Omental fat pad (tissue), 4 donors: Measurements from ENCODE around the gene MICAL2. TPM values are rescaled to one million over a fixed set of nuclear protein-coding genes. Genes with fewer than 3 reads are reported as not detected.

ENCODE experiments used
- ATAC-seq: fragments of 150-250 bp; one replicate; pipeline ENCODE4 v1.9.1; 2016; ENCODE audit warnings: mild to moderate bottlenecking, moderate library complexity; ENCODE audit not compliant: low FRiP score
- DNase-seq: peaks from one replicate; pipeline ENCODE4 v3.0.0-alpha.2; 2019; ENCODE audit warnings: low spot score
- CTCF ChIP-seq, 3 donors: fragments of 450-650 bp; IDR thresholded peaks; one replicate each; pipeline ENCODE4 v1.5.1; 2016 to 2017; ENCODE audit warnings: antibody characterized with exemption in 3 of 3, mild to moderate bottlenecking in 3 of 3, moderate library complexity in 2 of 3
- total RNA-seq, 4 donors: library from RNA; depleted of rRNA; stranded (reverse); fragments of >200 nt; gene quantifications; one replicate each; pipeline ENCODE4 v1.1.0, GENCODE V29; 2016

The MICAL2 gene
- total RNA-seq, 4 donors from 2014 or later: 34.3 to 143 (median 57.0) TPM

- no peak for DNase-seq
- no peak for ATAC-seq
Observed at GRCh38 chr11:12249590-12250260, 139.3 kb downstream of the MICAL2 start.

GRCh38 chr11:12251666-12252560 lies 141.5 kb downstream of the MICAL2 start:
- TF ChIP-seq CTCF (IDR thresholded peaks at IDR 0.05): no peak
- DNase-seq (no peak), ATAC-seq (no peak)

More at GRCh38 chr11:12249590-12250260, 139.3 kb downstream of the MICAL2 start:
- no peak for TF ChIP-seq CTCF (IDR thresholded peaks at IDR 0.05)

- TF ChIP-seq CTCF (IDR thresholded peaks at IDR 0.05): no peak
- ATAC-seq (no peak), DNase-seq (no peak)
Observed at GRCh38 chr11:12253843-12254281, 143.5 kb downstream of the MICAL2 start.

GRCh38 chr11:12258451-12258850 lies 148.1 kb downstream of the MICAL2 start:
- TF ChIP-seq CTCF (IDR thresholded peaks at IDR 0.05): no peak
- no peak for ATAC-seq
- DNase-seq: no peak

- DNase-seq: no peak
- ATAC-seq: no peak
- no peak for TF ChIP-seq CTCF (IDR thresholded peaks at IDR 0.05)
Observed at GRCh38 chr11:12259956-12260355, 149.6 kb downstream of the MICAL2 start.

GRCh38 chr11:12260731-12261521 lies 150.5 kb downstream of the MICAL2 start:
- TF ChIP-seq CTCF (IDR thresholded peaks at IDR 0.05): no peak
- DNase-seq (no peak), ATAC-seq (no peak)
